ENCODE measurements around the gene GATAD2A. TPM values are rescaled to one million over a fixed set of nuclear protein-coding genes. Genes with fewer than 3 reads are reported as not detected.
"Not testable (repeated sequence)": the region's sequence is repeated elsewhere in the genome, so short reads cannot be mapped to it uniquely, and the experiment has no call there.

GATAD2A gene
- total RNA-seq, 1 donor from 2014 or later, result 150 TPM

DNA sequence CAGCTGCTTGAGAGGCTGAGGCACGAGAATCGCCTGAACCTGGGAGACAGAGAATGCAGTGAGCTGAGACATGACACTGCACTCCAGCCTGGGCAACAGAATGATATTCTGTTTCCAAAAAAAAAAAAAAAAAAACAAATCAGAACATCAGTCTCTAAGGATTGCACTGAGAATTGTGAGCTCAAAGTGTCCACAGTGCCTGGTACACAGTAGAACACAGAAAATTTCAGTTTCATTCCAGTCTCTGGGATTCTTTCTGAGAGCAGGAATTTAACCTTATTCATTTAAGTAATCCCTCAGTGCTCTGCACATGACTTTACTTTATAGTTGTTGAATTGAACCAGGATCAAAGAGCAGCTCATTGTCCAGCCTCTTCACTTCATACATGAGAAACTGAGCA, 25.9 kb upstream of the GATAD2A start:
- TF ChIP-seq, protein P1, sequence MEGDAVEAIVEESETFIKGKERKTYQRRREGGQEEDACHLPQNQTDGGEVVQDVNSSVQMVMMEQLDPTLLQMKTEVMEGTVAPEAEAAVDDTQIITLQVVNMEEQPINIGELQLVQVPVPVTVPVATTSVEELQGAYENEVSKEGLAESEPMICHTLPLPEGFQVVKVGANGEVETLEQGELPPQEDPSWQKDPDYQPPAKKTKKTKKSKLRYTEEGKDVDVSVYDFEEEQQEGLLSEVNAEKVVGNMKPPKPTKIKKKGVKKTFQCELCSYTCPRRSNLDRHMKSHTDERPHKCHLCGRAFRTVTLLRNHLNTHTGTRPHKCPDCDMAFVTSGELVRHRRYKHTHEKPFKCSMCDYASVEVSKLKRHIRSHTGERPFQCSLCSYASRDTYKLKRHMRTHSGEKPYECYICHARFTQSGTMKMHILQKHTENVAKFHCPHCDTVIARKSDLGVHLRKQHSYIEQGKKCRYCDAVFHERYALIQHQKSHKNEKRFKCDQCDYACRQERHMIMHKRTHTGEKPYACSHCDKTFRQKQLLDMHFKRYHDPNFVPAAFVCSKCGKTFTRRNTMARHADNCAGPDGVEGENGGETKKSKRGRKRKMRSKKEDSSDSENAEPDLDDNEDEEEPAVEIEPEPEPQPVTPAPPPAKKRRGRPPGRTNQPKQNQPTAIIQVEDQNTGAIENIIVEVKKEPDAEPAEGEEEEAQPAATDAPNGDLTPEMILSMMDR (conservative IDR thresholded peaks at IDR 0.05), result no peak
- DNase-seq (ENCODE audit: low read depth, low spot score), result no peak
- H3K27ac Mint-ChIP-seq (ENCODE audit: unreplicated experiment), result no peak overlapping the region
- no peak overlapping the region for H3K4me3 Mint-ChIP-seq
- no peaks in the 10 kb centered on the region for H3K9me3 Mint-ChIP-seq
- H3K36me3 Mint-ChIP-seq (ENCODE audit: low read depth), result no peaks in the 10 kb centered on the region
- H3K27me3 Mint-ChIP-seq (ENCODE audit: low read depth), result no peaks in the 10 kb centered on the region
- no peaks in the 10 kb centered on the region for H3K4me1 Mint-ChIP-seq

DNA sequence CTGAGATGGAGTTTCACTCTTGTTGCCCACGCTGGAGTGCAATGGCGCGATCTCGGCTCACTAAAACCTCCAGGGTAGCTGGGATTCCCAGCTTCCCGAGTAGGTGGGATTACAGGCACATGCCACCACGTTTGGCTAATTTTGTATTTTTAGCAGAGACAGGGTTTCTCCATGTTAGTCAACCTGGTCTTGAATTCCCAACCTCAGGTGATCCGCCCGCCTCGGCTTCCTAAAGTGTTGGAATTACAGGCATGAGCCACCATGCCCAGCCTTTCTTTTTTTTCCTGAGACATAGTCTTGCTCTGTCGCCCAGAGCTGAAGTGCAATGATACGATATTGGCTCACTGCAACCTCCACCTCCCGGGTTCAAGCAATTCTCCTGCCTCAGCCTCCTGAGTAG, 25.2 kb upstream of the GATAD2A start:
- H3K9me3 Mint-ChIP-seq; H3K36me3 Mint-ChIP-seq (ENCODE audit: low read depth); H3K4me1 Mint-ChIP-seq; DNase-seq (ENCODE audit: low read depth, low spot score); H3K27ac Mint-ChIP-seq (ENCODE audit: unreplicated experiment); H3K4me3 Mint-ChIP-seq; H3K27me3 Mint-ChIP-seq (ENCODE audit: low read depth): not testable (repeated sequence)

DNA sequence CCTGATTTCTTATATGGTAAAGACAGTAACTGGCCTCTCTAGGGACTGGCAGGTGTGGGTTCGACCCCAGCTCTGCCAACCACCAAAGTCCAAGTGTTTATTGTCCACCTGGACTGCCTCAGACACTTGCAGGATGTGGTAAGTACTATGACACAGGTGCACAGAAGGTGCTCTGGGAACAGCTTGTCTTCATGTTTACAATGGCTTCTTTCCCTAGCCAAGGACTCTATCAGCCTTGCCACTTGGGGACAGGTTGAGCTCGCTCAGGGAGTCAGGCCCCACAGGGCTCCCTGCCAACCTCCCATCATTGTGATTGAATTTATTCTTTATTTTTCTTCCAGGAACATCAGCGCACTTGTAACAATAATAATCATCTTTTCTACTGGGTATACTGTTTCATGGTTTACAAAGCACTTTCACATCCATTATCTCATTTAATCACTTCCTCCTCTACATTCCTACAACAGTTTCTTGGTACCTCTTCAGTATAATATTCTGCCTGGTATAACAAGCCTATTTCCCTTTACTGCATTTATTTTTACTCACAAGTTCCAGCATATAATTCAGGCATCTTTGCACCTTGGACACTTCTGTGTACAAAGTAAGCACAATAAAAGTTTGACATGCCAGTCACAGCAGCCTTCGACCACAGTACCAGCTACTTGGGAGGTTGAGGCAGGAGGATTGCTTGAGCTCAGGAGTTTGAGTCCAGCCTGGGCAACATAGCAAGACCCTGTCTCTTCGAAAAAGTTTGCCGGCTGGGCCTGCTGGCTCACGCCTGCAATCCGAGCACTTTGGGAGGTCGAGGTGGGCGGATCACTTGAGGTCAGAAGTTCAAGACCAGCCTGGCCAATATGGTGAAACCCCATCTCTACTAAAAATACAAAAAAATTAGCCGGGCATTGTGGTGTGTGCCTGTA, 24.2 kb upstream of the GATAD2A start:
- H3K27ac Mint-ChIP-seq (ENCODE audit: unreplicated experiment), result no peak overlapping the region
- H3K4me1 Mint-ChIP-seq, result no peaks in the 10 kb centered on the region
- H3K27me3 Mint-ChIP-seq (ENCODE audit: low read depth), result no peaks in the 10 kb centered on the region
- H3K4me3 Mint-ChIP-seq, result no peak overlapping the region
- no peaks in the 10 kb centered on the region for H3K36me3 Mint-ChIP-seq (ENCODE audit: low read depth)
- no peak for DNase-seq (ENCODE audit: low read depth, low spot score)
- H3K9me3 Mint-ChIP-seq, result no peaks in the 10 kb centered on the region
- TF ChIP-seq, protein P1 (conservative IDR thresholded peaks at IDR 0.05), result no peak

DNA sequence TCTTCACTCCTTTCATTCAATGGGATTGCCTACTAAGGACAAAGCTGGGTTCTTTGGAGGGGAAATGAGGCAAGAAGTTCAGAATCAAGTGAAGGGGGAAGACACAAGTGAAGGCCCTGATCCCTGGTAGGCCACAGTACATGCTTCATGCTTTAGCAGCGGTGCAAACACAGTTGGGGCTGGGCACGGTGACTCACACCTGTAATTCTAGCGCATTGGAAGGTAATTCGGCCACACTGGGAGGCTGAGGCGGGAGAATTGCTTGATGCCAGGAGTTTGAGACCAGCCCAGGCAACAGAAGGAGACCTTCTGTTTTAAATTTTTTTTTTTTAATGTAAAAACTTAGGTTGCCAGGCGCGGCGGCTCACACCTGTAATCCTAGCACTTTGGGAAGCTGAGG, 23.4 kb upstream of the GATAD2A start:
- Mint-ChIP-seq H3K9me3 (no peaks in the 10 kb centered on the region), H3K4me1 (peaks cover 6% of the 10 kb centered on the region), H3K36me3 (ENCODE audit: low read depth) (no peaks in the 10 kb centered on the region), H3K4me3 (peak overlapping the region; percentile 77), H3K27ac (ENCODE audit: unreplicated experiment) (no peak overlapping the region), H3K27me3 (ENCODE audit: low read depth) (no peaks in the 10 kb centered on the region)
- no peak for DNase-seq (ENCODE audit: low read depth, low spot score)
- TF ChIP-seq, protein P1 (conservative IDR thresholded peaks at IDR 0.05), result no peak

DNA sequence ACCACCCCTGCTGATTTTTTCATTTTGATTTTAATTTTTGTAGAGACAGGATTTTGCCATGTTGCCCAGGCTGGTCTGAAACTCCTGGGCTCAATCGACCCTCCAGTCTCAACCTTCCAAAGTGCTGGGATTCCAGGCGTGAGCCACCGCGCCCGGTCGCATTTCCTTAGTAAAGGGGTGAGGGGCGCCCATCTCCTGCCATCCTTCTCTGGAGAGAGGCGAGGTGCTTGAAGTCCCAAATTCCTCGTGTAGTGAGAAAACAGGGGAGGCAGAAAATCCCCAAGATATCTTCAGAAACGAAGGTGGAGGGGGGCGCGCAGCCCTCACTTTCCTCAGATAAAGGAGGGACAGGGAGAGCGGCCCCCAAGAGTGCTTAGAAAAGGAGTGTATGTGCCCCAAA, 21.0 kb upstream of the GATAD2A start:
- Mint-ChIP-seq H3K9me3 (no peaks in the 10 kb centered on the region), H3K27ac (ENCODE audit: unreplicated experiment) (no peak overlapping the region), H3K27me3 (ENCODE audit: low read depth) (no peaks in the 10 kb centered on the region)

More for the DNA sequence above, 21.0 kb upstream of the GATAD2A start:
- peak overlapping the region; percentile 93 for H3K4me3 Mint-ChIP-seq
- TF ChIP-seq, protein P1 (conservative IDR thresholded peaks at IDR 0.05), result no peak
- peaks cover 29% of the 10 kb centered on the region for H3K4me1 Mint-ChIP-seq
- H3K36me3 Mint-ChIP-seq (ENCODE audit: low read depth), result no peaks in the 10 kb centered on the region
- no peak for DNase-seq (ENCODE audit: low read depth, low spot score)

Measured in neural crest cell (in vitro differentiated cells).